Endothelial cell of umbilical vein (primary cell): Measurements from ENCODE around the gene C11orf58. TPM values are rescaled to one million over a fixed set of nuclear protein-coding genes. Genes with fewer than 3 reads are reported as not detected.

Experiments used
- BruUV-seq: library from RNA; stranded (reverse); fragments of 400-500 nt; replicated peaks from 2 replicates; lab custom pipeline; 2021; lab: Mats Ljungman, UMichigan
- CTCF ChIA-PET: fragments of 300-600, 350-600 bp; sonication (Branson Sonifier 250); formaldehyde crosslinking; loops from one replicate; lab custom pipeline; 2021; ENCODE audit warnings: antibody characterized with exemption, inconsistent platforms; lab: Charles Lee
- POLR2A ChIA-PET: fragments of 300-600, 350-600 bp; sonication (Branson Sonifier 250); formaldehyde crosslinking; loops from one replicate; lab custom pipeline; 2021; ENCODE audit warnings: antibody characterized with exemption, inconsistent platforms; lab: Charles Lee
- DNase-seq: peaks from one replicate; pipeline ENCODE4 v3.0.0-alpha.2; 2011; ENCODE audit warnings: low read depth, low spot score
- FAIRE-seq: peaks from 2 replicates; lab custom pipeline; 2011; peaks lifted over from hg19 to GRCh38; lab: Jason Lieb, UNC
- H2AFZ ChIP-seq: 2 replicates; pipeline ENCODE4 v1.6.0; 2012; ENCODE audit warnings: low read depth, low read length, control low read depth, inconsistent platforms
- H3K27ac ChIP-seq: 2 replicates; pipeline ENCODE4 v1.5.1; 2011; ENCODE audit warnings: low read depth, mild to moderate bottlenecking, control low read depth, low read length, moderate library complexity; ENCODE audit not compliant: insufficient read depth
- H3K27me3 ChIP-seq, 2 experiments: 2 replicates each; pipeline versions ENCODE4 v1.6.0 to v1.6.1; 2011; ENCODE audit warnings: low read length in 2 of 2, mixed read lengths in 1 of 2; ENCODE audit not compliant: control insufficient read depth in 2 of 2, insufficient read depth in 2 of 2
- H3K36me3 ChIP-seq, 2 experiments: 2 replicates in 1 of 2; 3 replicates in 1 of 2; pipeline ENCODE4 v1.5.1; 2011; ENCODE audit warnings: low read length in 2 of 2, mild to moderate bottlenecking in 1 of 2, moderate library complexity in 1 of 2; ENCODE audit not compliant: control insufficient read depth in 2 of 2, insufficient read depth in 2 of 2; ENCODE audit errors: extremely low read depth in 1 of 2
- H3K4me1 ChIP-seq: 3 replicates; pipeline ENCODE4 v1.5.1; 2011; ENCODE audit warnings: mild to moderate bottlenecking, low read length; ENCODE audit not compliant: control insufficient read depth, insufficient read depth; ENCODE audit errors: extremely low read depth
- H3K4me2 ChIP-seq: 2 replicates; pipeline ENCODE4 v1.6.1; 2011; ENCODE audit warnings: low read length, control low read depth, mixed read lengths; ENCODE audit not compliant: insufficient read depth
- H3K4me3 ChIP-seq, 3 experiments: fragments of 200-600 bp in 1 of 3; sonication (generic), shearing (Covaris generic) in 1 of 3; replicated peaks in 1 of 3; 2 replicates each; pipeline ENCODE4 v1.5.1; 2011 to 2016; ENCODE audit warnings: control low read depth in 3 of 3, low read length in 3 of 3, mild to moderate bottlenecking in 2 of 3, inconsistent platforms in 1 of 3, low read depth in 1 of 3, moderate library complexity in 1 of 3; ENCODE audit not compliant: insufficient read depth in 1 of 3
- H3K79me2 ChIP-seq: 2 replicates; pipeline ENCODE4 v1.6.0; 2012; ENCODE audit warnings: low read length, inconsistent platforms; ENCODE audit not compliant: control insufficient read depth, insufficient read depth
- H3K9ac ChIP-seq: replicated peaks from 2 replicates; pipeline ENCODE3; 2011; ENCODE audit warnings: low read length, control low read depth; ENCODE audit not compliant: insufficient read depth; ENCODE audit errors: extremely low read depth
- H3K9me1 ChIP-seq: replicated peaks from 3 replicates; pipeline ENCODE4 v1.6.0; 2011; ENCODE audit warnings: mild to moderate bottlenecking, low read length; ENCODE audit not compliant: control insufficient read depth, insufficient read depth; ENCODE audit errors: extremely low read depth
- H3K9me3 ChIP-seq: replicated peaks from 2 replicates; pipeline ENCODE4 v1.5.1; 2012; ENCODE audit warnings: low read length, inconsistent platforms; ENCODE audit not compliant: control insufficient read depth, insufficient read depth
- H4K20me1 ChIP-seq: replicated peaks from 2 replicates; pipeline ENCODE3; 2011; ENCODE audit warnings: mild to moderate bottlenecking, low read length; ENCODE audit not compliant: control insufficient read depth, insufficient read depth; ENCODE audit errors: extremely low read depth
- EZH2 ChIP-seq: IDR thresholded peaks from 2 replicates; pipeline ENCODE4 v1.6.1; 2012; ENCODE audit warnings: borderline replicate concordance, low read depth, mild to moderate bottlenecking, moderate library complexity, low read length, inconsistent platforms; ENCODE audit not compliant: severe bottlenecking
- GATA2 ChIP-seq: IDR thresholded peaks from 2 replicates; pipeline ENCODE4 v1.7.0; 2011; ENCODE audit warnings: low read depth, mild to moderate bottlenecking, moderate library complexity, mixed read lengths, low read length; ENCODE audit not compliant: insufficient read length, insufficient read depth
- JUN ChIP-seq: IDR thresholded peaks from 2 replicates; pipeline ENCODE4 v1.6.1; 2011; ENCODE audit warnings: borderline replicate concordance, low read depth; ENCODE audit not compliant: insufficient read length, insufficient read depth
- MYC ChIP-seq: IDR thresholded peaks from one replicate; pipeline ENCODE4 v1.6.1; 2011; ENCODE audit warnings: mild to moderate bottlenecking, low read depth, low read length
- POLR2AphosphoS5 ChIP-seq: IDR thresholded peaks from 2 replicates; pipeline ENCODE4 v1.6.1; 2012; ENCODE audit warnings: low read depth, mild to moderate bottlenecking, control low read depth, low read length, moderate library complexity; ENCODE audit not compliant: insufficient read depth
- dilution Hi-C: fragments of 300-500 bp; cut with MboI; formaldehyde crosslinking; loops from one replicate; pipeline ENCODE4 v1.15.0; 2019; ENCODE audit warnings: low sequenced_read_pairs; ENCODE audit not compliant: extremely low pct_ligation_motif_present
- intact Hi-C: fragments of 100-400 bp; cut with micrococcal nuclease; formaldehyde crosslinking; loops from one replicate; pipeline ENCODE4 v1.10.0; 2022
- polyA plus RNA-seq, 4 experiments: library from polyadenylated mRNA; depleted of rRNA in 3 of 4; stranded (reverse) in 3 of 4; unstranded in 1 of 4; fragments of >200 nt; gene quantifications; 2 replicates each; pipeline versions ENCODE4 v1.2.1 to v1.2.3, GENCODE V29; 2011 to 2012; ENCODE audit warnings: missing spikeins in 1 of 4
- total RNA-seq: library from RNA; stranded (reverse); gene quantifications from 2 replicates; pipeline ENCODE4 v1.2.3, GENCODE V29; 2021
- TF ChIP-seq, protein P1 (sequence below): IDR thresholded peaks from 2 replicates; pipeline ENCODE4 v1.6.1; 2011; ENCODE audit not compliant: insufficient read depth, insufficient read length
- TF ChIP-seq, protein P2 (sequence below), 2 donors: IDR thresholded peaks; 1 replicate in 1 of 2; 2 replicates in 1 of 2; pipeline ENCODE4 v1.5.1; 2011; ENCODE audit warnings: low read length in 2 of 2, mild to moderate bottlenecking in 2 of 2, moderate library complexity in 2 of 2, control low read depth in 1 of 2, inconsistent platforms in 1 of 2, low read depth in 1 of 2; ENCODE audit not compliant: insufficient read depth in 1 of 2; ENCODE audit errors: extremely low read depth in 1 of 2

Gene C11orf58
- total and polyA plus RNA-seq, 2 donors (not counting 3 experiments of a cell fraction or from before 2014, with no cell fraction given), result 88.4 to 150 TPM

DNA sequence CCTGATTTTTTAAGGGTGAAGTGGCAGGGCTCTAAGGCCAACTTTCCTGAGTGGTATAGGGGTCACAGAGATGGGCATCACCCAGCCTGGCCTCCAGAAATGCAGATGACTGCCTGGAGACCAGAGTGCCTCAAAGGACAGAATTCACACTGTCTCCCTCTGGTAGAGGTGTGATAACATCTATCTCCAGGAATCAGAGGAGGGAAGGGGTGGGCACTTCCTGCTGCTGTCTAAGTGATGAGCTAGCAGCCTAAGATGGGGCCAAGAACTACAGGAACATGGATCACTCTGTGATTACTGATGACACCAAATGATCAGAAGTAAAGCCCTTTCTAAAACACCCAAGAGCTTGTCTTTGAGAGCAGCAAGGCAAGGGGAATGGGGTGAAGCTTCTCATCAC, 61.9 kb downstream of the C11orf58 start:
- Histone ChIP-seq H4K20me1 (no peaks in the 10 kb centered on the region), H3K27me3 (no peaks in the 10 kb centered on the region), H3K4me2 (no peak overlapping the region), H3K4me1 (peaks cover 6% of the 10 kb centered on the region), H3K36me3 (no peaks in the 10 kb centered on the region), H3K79me2 (no peaks in the 10 kb centered on the region), H3K9ac (no peak overlapping the region), H3K9me1 (no peaks in the 10 kb centered on the region), H3K4me3 (no peak overlapping the region), H3K27ac (no peak overlapping the region), H3K9me3 (no peaks in the 10 kb centered on the region), H2AFZ (no peak overlapping the region)
- dilution Hi-C loops, result no loop called here
- BruUV-seq, result no TSS peak
- ChIA-PET POLR2A (no interaction called here), CTCF (interaction anchor here (1.0 to 3.1 kb wide), 5 partner anchors 8 to 20 kb away, joined by 4 to 17 read pairs (median 5); no protein-coding TSS in a partner anchor)
- intact Hi-C loops, result no loop called here
- no peak for DNase-seq
- TF ChIP-seq, protein P1, sequence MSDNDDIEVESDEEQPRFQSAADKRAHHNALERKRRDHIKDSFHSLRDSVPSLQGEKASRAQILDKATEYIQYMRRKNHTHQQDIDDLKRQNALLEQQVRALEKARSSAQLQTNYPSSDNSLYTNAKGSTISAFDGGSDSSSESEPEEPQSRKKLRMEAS, result no peak
- TF ChIP-seq EZH2 (no peak), GATA2 (peak; percentile 83)
- FAIRE-seq, result no peak

DNA sequence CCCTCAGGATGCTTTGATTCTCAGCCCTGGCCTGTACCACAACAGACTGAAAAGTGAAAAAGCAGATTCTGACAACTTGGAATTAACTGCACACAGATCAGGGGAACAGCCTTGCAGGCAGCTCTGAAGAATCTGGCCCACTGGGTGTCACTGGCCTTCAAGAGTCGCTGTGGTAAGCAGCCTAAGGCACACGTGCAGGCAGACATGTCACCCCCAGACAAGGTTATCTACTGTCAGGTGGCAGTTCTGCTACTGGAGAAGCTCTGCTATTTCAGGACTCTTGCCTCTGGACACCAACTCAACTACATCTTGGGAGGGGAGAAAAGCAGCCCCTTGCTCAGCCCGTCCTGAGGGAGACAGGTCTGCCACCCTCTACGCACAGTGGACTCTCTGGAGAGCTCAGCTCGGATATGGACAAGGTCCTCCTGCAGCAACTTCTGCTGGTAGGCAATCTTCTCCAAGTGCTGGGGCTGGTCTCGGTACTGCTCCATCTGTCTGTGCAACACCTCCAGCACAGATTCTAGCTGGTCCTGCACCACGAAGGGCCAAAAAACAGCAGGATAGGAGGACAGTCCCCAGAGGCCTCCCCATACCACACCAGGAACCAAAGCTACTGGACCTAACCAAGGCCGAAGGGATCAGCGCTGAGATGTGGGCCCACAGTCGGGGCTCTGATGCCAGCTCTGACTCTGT, 63.0 kb downstream of the C11orf58 start:
- H3K4me2 ChIP-seq, result no peak overlapping the region
- no peaks in the 10 kb centered on the region for H3K9me3 ChIP-seq
- CTCF ChIA-PET, result interaction anchor here (1.0 to 3.1 kb wide), 7 partner anchors 9 to 261 kb away, joined by 4 to 17 read pairs (median 5); no protein-coding TSS in a partner anchor
- no peaks in the 10 kb centered on the region for H4K20me1 ChIP-seq
- no peak overlapping the region for H3K9ac ChIP-seq
- H3K9me1 ChIP-seq, result no peaks in the 10 kb centered on the region
- H3K4me1 ChIP-seq, result peaks cover 6% of the 10 kb centered on the region
- H3K27me3 ChIP-seq, result no peaks in the 10 kb centered on the region
- POLR2A ChIA-PET, result no interaction called here
- DNase-seq (no peak), FAIRE-seq (no peak)
- no peak overlapping the region for H2AFZ ChIP-seq
- dilution Hi-C loops, result no loop called here
- intact Hi-C loops, result no loop called here
- TF ChIP-seq MYC, result no peak
- TF ChIP-seq, protein P1, result no peak
- no peak for TF ChIP-seq JUN
- TF ChIP-seq, protein P2, sequence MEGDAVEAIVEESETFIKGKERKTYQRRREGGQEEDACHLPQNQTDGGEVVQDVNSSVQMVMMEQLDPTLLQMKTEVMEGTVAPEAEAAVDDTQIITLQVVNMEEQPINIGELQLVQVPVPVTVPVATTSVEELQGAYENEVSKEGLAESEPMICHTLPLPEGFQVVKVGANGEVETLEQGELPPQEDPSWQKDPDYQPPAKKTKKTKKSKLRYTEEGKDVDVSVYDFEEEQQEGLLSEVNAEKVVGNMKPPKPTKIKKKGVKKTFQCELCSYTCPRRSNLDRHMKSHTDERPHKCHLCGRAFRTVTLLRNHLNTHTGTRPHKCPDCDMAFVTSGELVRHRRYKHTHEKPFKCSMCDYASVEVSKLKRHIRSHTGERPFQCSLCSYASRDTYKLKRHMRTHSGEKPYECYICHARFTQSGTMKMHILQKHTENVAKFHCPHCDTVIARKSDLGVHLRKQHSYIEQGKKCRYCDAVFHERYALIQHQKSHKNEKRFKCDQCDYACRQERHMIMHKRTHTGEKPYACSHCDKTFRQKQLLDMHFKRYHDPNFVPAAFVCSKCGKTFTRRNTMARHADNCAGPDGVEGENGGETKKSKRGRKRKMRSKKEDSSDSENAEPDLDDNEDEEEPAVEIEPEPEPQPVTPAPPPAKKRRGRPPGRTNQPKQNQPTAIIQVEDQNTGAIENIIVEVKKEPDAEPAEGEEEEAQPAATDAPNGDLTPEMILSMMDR (IDR thresholded peaks at IDR 0.05; ENCODE audit: extremely low read depth in 1 of 2, insufficient read depth in 1 of 2, low read depth in 1 of 2, low read length in 2 of 2), result no peak
- TF ChIP-seq POLR2AphosphoS5, result no peak
- no peak overlapping the region for H3K27ac ChIP-seq
- BruUV-seq, result no TSS peak
- H3K4me3 ChIP-seq, result no peak overlapping the region
- H3K79me2 ChIP-seq, result no peaks in the 10 kb centered on the region
- H3K36me3 ChIP-seq, result no peaks in the 10 kb centered on the region
